Kidney tubule cell (primary cell): Measurements from ENCODE around the gene ATIC.

ENCODE experiments used
- DNase-seq: peaks from one replicate; pipeline ENCODE4 v3.0.0-alpha.2; 2018; ENCODE audit warnings: low spot score

Gene ATIC

GRCh38 chr2:215399067-215399716 lies 87.3 kb downstream of the ATIC start:
- no peak for DNase-seq
